KG1 (cell line): ENCODE data around the gene CEP85L.

ENCODE experiments used
- DNase-seq: peaks from one replicate; lab custom pipeline; 2025; lab: John Stamatoyannopoulos, UW

CEP85L gene

GRCh38 chr6:118542184-118542952, 109.0 kb downstream of the CEP85L start:
- DNase-seq = no peak

GRCh38 chr6:118537574-118537973, 113.8 kb downstream of the CEP85L start:
- no peak for DNase-seq

GRCh38 chr6:118536478-118536877, 114.9 kb downstream of the CEP85L start:
- DNase-seq = no peak

GRCh38 chr6:118535176-118535844, 116.1 kb downstream of the CEP85L start:
- no peak for DNase-seq

GRCh38 chr6:118530942-118531341, 120.4 kb downstream of the CEP85L start:
- DNase-seq = no peak

- DNase-seq = no peak
Measured at GRCh38 chr6:118529756-118530155, 121.6 kb downstream of the CEP85L start.

GRCh38 chr6:118528129-118528528, 123.3 kb downstream of the CEP85L start:
- no peak for DNase-seq

GRCh38 chr6:118525913-118526780, 125.2 kb downstream of the CEP85L start:
- DNase-seq = no peak

- DNase-seq = no peak
Measured at GRCh38 chr6:118524686-118525085, 126.7 kb downstream of the CEP85L start.

GRCh38 chr6:118523216-118523615, 128.2 kb downstream of the CEP85L start:
- DNase-seq = no peak

- DNase-seq = no peak
Measured at GRCh38 chr6:118522422-118522821, 129.0 kb downstream of the CEP85L start.

- DNase-seq = no peak
Measured at GRCh38 chr6:118514689-118515088, 136.7 kb downstream of the CEP85L start.

- DNase-seq = no peak
Measured at GRCh38 chr6:118511930-118512715, 139.3 kb downstream of the CEP85L start.

- DNase-seq = no peak
Measured at GRCh38 chr6:118509009-118509617, 142.3 kb downstream of the CEP85L start.

GRCh38 chr6:118507636-118508035, 143.8 kb downstream of the CEP85L start:
- DNase-seq = no peak

GRCh38 chr6:118506071-118506638, 145.2 kb downstream of the CEP85L start:
- DNase-seq = no peak

- DNase-seq = no peak
Measured at GRCh38 chr6:118505656-118506055, 145.7 kb downstream of the CEP85L start.

- DNase-seq = no peak
Measured at GRCh38 chr6:118504611-118505010, 146.8 kb downstream of the CEP85L start.

GRCh38 chr6:118502169-118502568, 149.2 kb downstream of the CEP85L start:
- no peak for DNase-seq

GRCh38 chr6:118501765-118502164, 149.6 kb downstream of the CEP85L start:
- DNase-seq = no peak

GRCh38 chr6:118501099-118501498, 150.3 kb downstream of the CEP85L start:
- DNase-seq = no peak
